WI38 (cell line): ENCODE data around the gene ZSCAN10.
"Not testable (repeated sequence)": the region's sequence is repeated elsewhere in the genome, so short reads cannot be mapped to it uniquely, and the experiment has no call there.

Experiments used
- H3K4me3 ChIP-seq: 2 replicates; pipeline ENCODE4 v1.5.1; 2011; ENCODE audit warnings: low read depth, mild to moderate bottlenecking, control low read depth, low read length
- CTCF ChIP-seq: IDR thresholded peaks from 2 replicates; pipeline ENCODE4 v1.5.1; 2012; ENCODE audit warnings: low read depth, mild to moderate bottlenecking, control low read depth, low read length

The ZSCAN10 gene

GRCh38 chr16:3056336-3057180 is 42.5 kb downstream of the ZSCAN10 start:
- no peak for TF ChIP-seq CTCF
- no peak overlapping the region for H3K4me3 ChIP-seq

GRCh38 chr16:3055734-3056115 is 43.4 kb downstream of the ZSCAN10 start:
- not testable (repeated sequence) for H3K4me3 ChIP-seq

- H3K4me3 ChIP-seq, result no peak overlapping the region
- no peak for TF ChIP-seq CTCF
These were observed 43.9 kb downstream of the ZSCAN10 start for GRCh38 chr16:3054965-3055733.

- not testable (repeated sequence) for H3K4me3 ChIP-seq
These were observed 45.8 kb downstream of the ZSCAN10 start for GRCh38 chr16:3053330-3053710.

- H3K4me3 ChIP-seq, result not testable (repeated sequence)
These were observed 46.3 kb downstream of the ZSCAN10 start for GRCh38 chr16:3052571-3053329.

GRCh38 chr16:3051494-3051893 is 47.6 kb downstream of the ZSCAN10 start:
- TF ChIP-seq CTCF, result no peak

GRCh38 chr16:3051009-3051408 is 48.1 kb downstream of the ZSCAN10 start:
- no peak overlapping the region for H3K4me3 ChIP-seq
- TF ChIP-seq CTCF, result no peak

More at GRCh38 chr16:3051494-3051893, 47.6 kb downstream of the ZSCAN10 start:
- no peak overlapping the region for H3K4me3 ChIP-seq

GRCh38 chr16:3050487-3050886 is 48.6 kb downstream of the ZSCAN10 start:
- no peak for TF ChIP-seq CTCF
- no peak overlapping the region for H3K4me3 ChIP-seq
